ENCODE results near the gene MED29.

Gene MED29

DNA sequence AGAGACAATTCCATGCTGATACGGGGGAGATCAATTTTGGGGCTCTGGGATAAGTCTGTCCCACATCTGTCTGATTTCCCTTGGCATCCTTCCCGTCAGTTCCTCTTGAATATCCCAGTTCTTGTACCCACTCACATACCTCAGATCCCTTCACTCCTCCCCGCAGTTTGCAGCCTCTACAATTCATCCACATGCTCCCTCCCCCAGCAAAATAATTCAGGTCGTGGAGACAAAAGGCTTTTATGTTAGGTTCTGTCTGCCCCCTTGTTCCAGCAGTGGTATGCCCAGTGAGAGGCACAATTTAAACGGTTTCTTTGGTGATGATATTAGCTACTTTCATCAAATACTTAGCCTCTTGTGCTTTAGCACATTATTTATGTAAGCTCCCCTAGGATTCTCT lies 35.0 kb downstream of the MED29 start:
- DNase-seq (ENCODE audit: extremely low read depth in 1 of 2, low read depth in 1 of 2): no peak

DNA sequence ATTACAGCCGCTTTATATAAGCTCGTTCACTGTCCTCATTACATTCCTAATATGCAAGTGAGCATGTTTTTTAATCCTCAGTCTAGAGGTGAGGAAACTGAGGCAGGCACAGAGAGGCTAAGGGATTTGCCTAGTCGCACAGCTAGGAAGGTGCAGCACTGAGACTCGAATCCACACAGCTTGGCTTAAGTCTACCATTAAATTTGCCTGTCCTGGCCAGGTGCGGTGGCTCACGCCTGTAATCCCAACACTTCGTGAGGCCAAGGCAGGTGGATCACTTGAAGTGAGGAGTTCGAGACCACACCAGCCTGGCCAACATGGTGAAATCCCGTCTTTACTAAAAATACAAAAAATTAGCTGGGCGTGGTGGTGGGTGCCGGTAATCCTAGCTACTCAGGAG lies 36.5 kb downstream of the MED29 start:
- DNase-seq (ENCODE audit: extremely low read depth in 1 of 2, low read depth in 1 of 2): no peak

DNA sequence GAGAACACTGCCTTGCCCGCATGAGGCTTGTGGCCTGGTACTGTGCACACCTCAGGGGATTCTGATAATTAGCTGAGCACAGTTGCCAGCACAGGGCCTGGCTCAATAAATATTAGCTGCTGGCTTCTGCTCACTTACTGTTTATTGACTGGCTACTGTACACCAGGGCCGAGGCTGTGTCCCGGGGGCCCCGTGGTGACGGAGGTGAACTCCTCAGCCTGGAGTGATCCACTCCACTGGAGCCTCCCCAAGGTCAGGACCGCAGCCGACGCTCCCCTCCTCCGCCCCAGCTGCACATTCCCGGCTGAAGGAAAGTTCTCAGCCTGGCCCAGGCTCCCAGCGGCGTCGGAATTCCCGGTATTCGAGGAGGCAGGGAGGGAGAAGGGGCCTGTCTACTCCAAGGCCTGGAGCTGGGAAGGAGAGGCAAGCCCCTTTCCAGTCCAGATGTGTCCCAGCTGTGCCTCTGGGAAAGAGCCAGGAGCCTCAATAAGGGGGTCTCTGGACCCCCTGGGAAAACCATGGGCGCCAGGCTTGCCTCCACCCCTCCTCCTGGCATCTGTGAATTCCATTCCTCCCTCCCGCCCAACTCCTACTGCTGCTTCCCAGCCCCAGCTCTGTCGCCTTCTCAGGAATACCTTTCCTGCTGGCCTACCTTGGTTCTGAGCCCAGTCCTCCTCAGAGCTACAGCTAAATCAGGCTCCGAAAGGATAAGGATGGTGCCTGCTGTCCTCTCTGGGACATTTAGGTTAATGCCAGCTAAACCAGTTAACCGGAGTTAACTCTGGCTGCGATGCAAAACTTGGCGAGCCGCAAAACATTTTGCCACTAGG lies 37.3 kb downstream of the MED29 start:
- no peak for DNase-seq (ENCODE audit: extremely low read depth in 1 of 2, low read depth in 1 of 2)

DNA sequence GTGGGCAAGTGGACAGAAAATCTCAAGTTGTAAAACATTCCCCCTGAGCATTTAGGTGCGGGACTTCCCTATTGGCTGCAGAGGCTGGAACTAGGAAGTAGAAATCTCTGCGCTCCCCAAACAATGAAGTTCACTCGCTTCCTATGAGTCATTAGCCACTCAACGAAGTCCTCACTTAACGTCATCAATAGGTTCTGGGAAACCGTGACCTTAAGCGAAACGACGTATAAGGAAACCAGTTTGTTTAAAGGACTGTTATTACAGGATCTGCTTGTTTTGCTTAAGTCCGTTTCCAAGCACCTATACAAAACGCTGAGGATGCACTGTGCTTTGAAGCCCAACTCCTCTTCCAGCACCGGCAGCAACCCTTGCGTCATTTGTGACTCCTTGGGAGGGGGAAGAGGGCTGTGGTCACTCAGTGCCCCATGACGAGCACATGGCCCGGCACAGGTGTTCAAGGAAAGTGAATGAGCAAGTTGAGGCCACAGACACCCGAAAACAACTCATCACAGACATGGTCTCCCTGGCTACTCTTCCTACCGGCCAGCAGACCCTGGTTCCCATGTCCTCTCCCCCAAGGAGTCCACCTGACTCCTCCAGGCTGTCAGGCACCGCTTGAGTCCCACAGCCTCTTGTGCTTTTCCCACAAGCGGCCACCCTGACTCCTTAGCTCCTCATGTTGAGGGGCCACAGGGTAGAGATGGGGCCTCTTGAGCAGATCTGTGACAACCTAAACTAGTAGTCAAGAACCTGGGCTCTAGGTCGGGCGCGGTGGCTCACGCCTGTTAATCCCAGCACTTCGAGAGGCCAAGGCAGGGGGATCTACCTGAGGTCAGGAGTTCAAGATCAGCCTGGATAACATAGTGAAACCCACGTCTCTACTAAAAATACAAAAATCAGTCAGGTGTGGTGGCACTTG lies 39.8 kb downstream of the MED29 start:
- DNase-seq (ENCODE audit: extremely low read depth in 1 of 2, low read depth in 1 of 2): peak in 1 of 2 donors; percentile 72

DNA sequence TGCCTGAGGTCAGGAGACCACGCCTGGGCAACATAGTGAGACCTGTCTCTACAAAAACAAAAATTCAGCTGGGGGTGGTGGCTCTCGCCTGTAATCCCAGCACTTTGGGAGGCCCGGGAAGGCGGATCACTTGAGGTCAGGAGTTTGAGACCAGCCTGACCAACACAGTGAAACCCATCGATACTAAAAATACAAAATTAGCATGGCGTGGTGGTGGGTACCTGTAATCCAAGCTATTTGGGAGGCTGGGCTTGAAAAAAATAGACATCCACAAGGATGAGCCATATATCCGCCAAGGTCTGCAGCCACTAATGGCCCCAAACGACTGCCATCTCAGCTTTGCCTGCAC lies 41.5 kb downstream of the MED29 start:
- no peak for DNase-seq (ENCODE audit: extremely low read depth in 1 of 2, low read depth in 1 of 2)

DNA sequence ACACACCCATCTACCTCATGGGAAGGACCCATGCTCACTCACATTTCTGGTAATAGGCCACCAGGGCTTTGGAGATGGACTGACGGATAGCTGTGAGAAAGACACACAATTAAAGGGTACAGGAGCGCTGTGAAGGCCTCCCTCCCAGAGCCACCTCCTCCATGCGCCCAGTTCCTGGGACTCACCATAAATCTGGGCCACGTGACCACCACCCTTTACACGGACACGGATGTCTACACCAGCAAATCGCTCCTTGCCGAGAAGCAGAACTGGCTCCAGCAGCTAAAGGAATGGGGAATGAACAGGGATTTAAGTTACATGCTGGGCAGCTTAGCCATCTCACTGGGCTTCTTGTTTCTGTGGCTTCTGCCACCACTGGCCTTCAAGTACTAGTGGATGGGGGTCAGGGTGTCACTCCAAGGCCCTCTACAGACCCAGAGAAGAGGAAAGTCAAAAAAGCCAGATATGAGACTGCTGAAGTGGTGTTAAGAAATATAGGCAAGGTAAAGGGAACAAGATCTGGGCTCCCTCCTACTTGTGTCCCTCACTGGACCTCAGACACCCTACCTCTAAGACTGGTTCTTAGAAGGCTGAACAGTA lies 42.4 kb downstream of the MED29 start:
- no peak for DNase-seq (ENCODE audit: extremely low read depth in 1 of 2, low read depth in 1 of 2)

DNA sequence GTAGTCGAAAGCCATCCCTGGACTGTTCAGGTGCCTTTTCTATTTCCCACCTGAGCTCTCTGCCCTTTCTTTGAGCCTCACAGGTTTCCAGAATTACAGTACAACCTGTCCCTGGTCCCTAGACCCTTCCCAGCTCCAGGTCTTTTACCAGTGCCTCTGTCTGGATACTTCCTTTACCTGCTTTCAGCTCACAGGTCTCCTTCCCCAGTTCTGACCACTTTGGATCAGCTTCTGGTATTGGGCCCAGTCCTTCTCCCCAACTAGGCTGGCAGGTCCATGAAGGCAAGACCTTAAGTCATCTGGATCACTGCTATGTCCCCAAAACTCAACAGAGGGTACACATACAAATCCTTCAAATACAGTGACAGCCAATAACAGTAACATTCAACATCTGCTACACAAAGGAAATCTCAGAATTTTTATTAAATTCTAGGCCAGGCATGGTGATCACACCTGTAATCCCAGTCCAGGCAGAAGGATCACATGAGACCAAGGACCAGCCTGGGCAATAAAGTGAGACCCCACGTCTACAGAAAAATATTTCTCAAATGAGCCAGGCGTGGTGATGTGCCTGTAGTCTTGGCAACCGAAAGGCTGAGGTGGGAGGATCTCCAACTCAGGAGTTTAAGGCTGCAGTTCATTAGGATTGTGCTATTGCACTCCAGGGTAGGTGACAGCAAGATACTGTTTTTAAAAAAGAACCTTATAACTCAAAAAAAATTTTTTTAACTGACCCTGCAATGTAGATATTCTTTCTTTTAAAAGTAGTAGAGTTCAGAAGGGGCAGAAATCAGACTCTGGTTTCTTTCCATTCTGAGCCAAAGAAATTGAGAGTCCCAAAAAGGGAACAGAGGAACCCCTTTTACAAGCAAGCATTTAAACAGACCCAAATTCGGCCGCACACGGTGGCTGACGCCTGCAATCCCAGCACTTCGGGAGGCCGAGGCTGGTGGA lies 43.2 kb downstream of the MED29 start:
- DNase-seq (ENCODE audit: extremely low read depth in 1 of 2, low read depth in 1 of 2): no peak

DNA sequence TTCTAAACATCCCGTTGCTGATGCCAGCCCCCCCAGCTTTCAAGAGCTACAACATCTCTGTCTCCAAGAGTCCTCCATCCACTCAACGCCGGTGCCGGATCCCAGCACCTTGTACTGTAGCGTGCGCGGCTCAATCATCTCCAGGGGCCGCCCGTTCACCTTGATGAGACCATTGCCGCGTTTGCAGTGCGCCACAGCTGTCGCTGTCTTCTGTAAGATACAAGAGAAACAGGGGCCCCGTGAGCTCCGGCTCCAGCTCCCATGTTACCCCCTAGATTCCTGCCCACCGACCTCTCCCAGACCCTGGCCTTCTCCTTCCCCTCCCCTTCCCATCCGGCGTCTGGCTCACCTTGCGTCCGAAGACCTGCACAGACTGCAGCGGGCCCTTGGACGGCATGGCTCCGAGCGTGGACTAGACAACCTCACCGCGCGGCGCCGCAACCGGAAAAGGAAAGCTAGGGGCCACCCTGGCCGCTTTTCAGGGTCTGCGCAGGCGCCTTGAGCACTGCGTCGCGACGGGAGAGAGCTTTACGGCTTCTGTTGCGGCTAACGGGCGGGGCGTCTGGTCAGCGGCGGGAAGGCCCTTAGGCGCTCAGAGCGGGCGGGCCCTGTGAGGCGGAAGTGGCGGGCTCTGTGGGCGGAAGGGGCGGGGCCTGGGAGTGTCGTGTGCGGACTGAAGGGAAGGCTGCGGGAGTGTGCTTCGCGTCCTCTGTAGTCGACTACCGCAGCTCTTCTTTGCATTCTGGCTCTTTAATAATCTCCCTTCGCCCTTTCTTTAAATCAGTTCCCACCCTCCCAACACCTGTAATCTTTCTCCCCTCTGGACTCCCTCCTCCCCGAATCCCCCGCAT lies 44.5 kb downstream of the MED29 start, which contains the start of gene RPS16:
TSS of gene RPS16 (minus strand) at position 451 of the 851 bp plus-strand sequence. CDS start at position 397, 54 bp downstream.
- peak; percentile 99 for DNase-seq (ENCODE audit: extremely low read depth in 1 of 2, low read depth in 1 of 2)

DNA sequence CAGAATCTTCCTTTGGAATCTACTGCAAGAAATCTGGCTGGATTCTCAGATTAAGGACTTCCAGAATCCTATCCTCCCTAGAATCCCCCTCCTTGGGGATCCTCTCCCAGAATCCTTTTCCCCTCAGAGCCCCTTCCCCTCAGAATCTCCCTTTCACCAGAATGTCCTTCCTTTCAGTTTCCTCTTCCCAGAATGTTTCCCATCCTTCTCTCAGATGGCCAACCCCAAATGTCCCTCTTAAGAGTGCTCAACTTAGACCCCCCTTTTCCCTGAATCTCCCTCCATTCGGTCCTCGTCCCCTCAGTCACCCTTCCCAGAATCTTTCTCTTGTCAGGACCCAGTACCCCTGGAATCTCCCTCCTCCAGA lies 45.2 kb downstream of the MED29 start:
- no peak for DNase-seq (ENCODE audit: extremely low read depth in 1 of 2, low read depth in 1 of 2)

DNA sequence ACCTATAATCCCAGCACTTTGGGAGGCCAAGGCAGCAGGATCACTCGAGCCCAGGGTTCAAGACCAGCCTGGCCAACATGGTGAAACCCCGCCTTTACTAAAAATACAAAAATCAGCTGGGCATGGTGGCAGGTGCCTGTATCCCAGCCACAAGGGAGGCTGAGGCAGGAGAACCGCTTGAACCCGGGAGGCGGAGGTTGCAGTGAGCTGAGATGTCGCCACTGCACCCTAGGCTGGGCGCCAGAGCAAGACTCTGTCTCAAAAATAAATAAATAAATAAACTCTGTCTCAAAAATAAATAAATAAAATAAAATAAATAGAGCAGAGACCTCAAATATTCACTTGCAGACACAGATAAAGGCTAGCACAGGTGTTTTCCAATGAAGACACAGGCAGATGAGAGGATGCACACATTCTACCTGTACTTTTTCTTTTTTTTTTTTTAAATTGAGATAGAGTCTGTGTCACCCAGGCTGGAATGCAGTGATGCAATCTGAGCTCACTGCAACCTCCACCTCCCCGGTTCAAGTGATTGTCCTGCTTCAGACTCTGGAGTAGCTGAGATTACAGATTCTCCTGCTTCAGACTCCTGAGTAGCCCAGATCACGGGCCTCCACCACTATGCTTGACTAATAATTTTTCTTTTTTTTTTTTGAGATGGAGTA lies 47.2 kb downstream of the MED29 start:
- no peak for DNase-seq (ENCODE audit: extremely low read depth in 1 of 2, low read depth in 1 of 2)

DNA sequence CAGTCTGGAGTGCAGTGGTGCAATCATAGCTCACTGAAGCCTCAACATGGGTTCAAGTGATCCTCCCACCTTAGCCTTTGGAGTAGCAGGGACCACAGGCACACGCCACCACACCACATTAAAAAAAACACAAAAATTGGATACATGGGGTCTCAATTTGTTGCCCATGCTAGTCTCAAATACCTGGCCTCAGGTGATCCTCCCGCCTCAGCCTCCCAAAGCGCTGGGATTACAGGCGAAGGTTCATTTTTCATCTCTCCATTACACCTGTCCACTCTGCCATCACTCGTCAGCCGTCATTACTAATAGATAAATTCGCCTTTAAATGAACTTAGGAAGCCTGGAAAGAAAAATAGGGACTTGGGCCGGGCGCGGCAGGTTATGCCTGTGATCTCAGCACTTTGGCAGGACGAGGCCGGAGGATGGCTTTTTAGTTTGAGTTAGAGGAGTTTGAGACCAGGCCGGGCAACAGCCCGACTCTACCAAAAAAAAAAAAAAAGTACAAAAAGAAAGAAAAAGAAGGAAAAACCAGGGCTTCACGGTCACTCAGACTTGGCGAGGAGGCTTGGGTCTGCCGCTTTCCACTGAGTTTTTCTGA lies 53.5 kb downstream of the MED29 start:
- no peak for DNase-seq (ENCODE audit: extremely low read depth in 1 of 2, low read depth in 1 of 2)

DNA sequence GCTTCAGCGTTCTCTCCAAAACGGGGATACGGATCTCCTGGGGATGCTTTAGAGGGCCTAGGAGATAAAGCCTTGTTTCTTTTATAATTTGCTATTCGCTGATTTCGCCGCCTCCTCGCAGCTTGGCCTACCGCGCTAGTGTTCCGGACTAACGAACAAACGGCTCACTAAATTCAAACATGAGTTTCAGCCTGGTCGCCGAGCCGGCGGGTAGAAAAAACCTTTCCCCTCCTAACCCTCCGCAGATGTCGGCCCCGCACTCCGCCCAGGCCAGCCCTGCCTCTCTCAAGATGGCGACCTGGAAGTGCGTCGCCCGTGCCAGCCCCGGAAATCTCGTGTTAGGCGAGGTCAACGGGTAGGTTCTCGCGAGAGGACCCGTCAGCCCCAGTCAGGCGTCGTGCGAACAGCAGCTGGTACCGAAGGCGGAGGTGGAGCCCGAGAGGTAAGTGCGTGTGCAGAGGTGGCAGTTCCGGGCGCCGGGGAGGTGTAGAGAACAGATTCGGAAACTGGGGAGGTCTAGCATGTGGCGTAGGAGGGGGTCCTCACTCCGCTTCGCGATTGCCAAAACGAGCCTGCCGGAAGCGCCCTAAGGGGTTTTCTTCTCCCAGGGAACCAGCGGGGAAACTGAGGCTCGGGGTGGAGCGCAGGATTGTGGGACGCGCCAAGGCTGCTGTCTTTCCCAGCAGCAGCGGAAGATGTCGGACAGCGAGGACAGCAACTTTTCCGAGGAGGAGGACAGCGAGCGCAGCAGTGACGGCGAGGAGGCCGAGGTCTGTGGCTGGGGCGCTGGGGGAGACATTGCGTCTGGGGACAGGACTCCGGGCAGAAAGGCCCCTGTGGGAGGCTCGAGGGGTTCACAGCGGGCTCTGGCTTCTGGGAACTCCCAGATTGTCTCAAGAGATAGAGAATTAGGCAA lies 54.3 kb downstream of the MED29 start, which contains the start of gene SUPT5H:
TSS of gene SUPT5H (plus strand) at position 387 of the 916 bp plus-strand sequence. CDS start at position 696, 309 bp downstream.
- peak; percentile 92 to 98 for DNase-seq (ENCODE audit: extremely low read depth in 1 of 2, low read depth in 1 of 2)

DNA sequence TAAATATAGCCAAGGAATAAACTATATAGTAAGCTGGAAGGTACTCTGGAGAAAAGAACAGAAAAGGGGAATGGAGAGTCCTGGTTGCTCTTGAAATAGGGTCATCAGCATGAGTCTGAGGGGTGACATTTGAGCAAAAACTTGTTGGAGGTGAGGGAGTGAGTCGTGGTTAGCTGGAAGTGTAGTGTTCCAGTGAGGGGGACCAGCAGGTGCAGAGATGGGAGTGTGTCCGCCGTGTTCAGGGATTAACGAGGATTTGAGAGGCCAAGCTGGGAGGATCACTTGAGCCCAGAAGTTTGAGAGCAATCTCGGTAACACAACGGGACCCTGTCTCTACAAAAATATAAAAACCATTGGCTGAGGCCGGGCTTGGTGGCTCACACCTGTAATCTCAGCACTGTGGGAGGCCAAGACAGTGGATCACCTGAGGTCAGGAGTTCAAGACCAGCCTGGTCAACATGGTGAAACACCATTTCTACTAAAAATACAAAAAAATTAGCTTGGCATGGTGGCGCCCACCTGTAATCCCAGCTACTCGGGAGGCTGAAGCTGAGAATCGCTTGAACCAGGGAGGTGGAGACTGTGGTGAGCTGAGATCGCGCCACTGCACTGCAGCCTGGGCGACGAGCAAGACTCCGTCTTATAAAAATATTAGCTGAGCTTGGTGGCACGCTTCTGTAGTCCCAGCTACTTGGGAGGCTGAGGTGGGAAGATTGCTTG lies 55.3 kb downstream of the MED29 start:
- DNase-seq (ENCODE audit: extremely low read depth in 1 of 2, low read depth in 1 of 2): no peak

DNA sequence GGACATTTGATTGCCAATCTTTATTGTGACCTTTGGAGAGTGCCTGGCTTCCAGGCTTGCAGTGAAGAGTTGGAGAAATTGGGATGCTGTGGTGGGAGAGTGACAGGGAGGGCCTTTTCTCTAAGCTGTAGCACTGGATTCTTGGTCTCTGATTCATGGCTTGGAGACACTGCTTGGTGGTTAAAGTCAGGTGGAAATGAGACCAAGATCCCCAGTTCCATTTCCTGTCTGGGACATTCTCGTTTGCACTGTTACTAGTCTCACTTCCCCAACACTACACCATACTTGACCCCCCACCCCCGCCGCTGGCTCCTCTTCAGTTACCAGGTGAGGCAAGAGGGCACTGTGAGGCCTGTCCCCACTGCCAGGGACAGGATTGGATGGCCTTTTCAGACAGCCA lies 57.1 kb downstream of the MED29 start:
- DNase-seq (ENCODE audit: extremely low read depth in 1 of 2, low read depth in 1 of 2): no peak

DNA sequence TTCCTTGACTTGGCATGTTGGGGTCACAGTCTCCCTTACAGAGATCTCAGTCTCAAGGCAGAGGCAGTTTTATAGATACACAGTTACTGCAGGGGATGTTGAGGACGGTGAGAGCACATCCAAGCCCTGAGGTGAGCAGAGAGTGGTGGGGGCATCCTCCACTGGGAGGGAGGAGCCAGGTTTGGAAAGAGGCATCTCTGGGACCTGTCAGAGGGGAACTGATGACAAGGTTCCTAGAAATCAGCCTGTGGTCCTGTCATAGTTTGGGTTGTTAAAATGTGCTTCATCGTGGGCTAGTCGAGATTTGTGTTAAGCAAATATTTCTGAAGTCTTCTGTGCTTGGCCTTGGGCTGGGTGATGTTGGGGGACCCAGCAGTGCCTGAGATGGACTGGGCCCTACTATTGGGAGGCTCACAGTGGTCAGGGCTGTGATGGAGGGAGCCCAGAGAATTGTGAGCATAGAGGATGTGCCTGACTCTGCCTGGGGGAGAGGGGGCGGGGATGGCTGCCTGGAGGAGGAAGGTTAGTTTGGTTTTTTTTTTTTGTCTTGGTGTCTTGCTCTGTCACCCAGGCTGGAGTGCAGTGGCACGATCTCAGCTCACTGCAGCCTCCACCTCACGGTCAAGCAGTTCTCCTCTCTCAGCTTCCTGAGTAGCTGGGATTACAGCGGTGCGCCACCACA lies 58.1 kb downstream of the MED29 start:
- DNase-seq (ENCODE audit: extremely low read depth in 1 of 2, low read depth in 1 of 2): no peak

Data from stimulated activated CD8-positive, alpha-beta memory T cell treated with anti-CD3 and anti-CD28 coated beads, Interleukin-7, amount 100 ng/mL, for 48 hours (primary cell).